Hematopoietic multipotent progenitor cell treated with erythropoietin and hydrocortisone succinate and interleukin-3 and kit ligand, for 6 days (in vitro differentiated cells): ENCODE measurements around the gene NPAS1.

Source experiments
- DNase-seq: peaks from one replicate; pipeline ENCODE4 v3.0.0-alpha.2; 2015

Gene NPAS1

DNA sequence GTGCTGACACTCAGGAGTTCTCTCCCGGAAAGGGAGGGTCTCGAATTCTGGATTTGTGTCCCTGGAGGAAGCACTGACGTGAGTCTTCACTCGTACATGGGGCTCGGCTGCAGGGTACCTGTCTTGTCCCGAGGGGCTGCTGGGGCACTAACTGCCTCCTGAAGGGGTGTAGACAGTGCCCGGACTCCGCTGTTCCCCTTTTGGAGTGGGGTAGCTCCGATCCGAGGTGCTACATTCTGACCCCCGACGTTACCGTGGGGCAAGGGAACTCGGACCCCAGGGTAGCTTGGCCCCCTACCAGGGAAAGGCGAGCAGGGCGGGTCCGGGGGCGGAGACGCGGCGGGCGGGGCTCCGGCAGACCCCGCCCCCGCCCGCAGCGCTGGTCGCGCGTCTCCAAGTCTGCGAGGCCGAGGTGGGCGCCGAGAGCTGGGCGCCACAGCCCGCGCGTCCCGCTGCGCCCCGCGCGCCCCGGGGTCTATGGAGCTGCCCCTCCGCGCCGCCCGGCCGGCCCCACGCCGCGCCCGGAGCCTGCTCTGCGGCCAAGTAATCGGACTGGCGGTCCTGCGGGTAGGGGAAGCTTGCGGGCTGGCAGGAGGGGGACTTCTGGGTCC is at the start of gene NPAS1:
TSS of gene NPAS1 (plus strand) at position 407 of the 611 bp plus-strand sequence. CDS start 1,211 bp downstream, outside the sequence.
- DNase-seq, result no peak

DNA sequence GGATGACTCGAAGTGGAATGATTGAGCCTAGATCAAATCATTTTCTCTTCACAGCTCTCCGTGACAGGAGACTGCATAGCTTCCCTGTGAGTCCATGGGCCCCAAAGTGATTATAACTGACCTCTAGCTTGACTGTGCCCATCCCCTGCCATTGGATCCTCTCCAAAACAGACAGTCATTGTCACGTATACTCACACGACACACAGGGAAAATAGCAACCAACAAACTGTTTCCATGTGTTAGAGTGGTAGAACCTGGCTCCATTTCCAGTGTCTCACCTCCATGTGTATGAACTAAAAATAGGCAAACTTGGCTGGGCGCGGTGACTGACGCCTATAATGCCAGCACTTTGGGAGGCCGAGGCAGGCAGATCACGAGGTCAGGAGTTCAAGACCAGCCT is 48.8 kb upstream of the NPAS1 start:
- no peak for DNase-seq

DNA sequence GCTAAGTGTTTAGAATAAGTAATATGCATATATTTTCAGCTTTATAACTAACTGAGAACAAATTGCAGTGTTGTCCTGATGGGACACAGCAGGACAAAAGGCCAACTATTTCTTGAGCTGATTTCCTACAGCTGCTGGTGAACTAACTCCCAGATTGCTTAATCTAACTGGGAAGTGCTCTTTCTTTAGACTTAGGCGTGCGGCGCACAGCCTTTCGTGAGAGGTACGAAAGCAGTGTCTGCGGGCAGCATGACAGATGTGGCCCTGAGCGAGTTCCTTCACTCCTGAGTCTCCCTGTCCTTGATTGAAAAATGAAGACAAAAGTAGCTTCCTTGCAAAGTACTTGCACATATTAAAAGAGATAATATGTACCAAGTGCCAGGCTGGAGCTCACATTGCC is 47.3 kb upstream of the NPAS1 start:
- DNase-seq, result no peak

- no peak for DNase-seq
These were observed 45.5 kb upstream of the NPAS1 start for GRCh38 chr19:46974181-46974580.

- DNase-seq, result no peak
These were observed 44.4 kb upstream of the NPAS1 start for GRCh38 chr19:46975011-46975924.

DNA sequence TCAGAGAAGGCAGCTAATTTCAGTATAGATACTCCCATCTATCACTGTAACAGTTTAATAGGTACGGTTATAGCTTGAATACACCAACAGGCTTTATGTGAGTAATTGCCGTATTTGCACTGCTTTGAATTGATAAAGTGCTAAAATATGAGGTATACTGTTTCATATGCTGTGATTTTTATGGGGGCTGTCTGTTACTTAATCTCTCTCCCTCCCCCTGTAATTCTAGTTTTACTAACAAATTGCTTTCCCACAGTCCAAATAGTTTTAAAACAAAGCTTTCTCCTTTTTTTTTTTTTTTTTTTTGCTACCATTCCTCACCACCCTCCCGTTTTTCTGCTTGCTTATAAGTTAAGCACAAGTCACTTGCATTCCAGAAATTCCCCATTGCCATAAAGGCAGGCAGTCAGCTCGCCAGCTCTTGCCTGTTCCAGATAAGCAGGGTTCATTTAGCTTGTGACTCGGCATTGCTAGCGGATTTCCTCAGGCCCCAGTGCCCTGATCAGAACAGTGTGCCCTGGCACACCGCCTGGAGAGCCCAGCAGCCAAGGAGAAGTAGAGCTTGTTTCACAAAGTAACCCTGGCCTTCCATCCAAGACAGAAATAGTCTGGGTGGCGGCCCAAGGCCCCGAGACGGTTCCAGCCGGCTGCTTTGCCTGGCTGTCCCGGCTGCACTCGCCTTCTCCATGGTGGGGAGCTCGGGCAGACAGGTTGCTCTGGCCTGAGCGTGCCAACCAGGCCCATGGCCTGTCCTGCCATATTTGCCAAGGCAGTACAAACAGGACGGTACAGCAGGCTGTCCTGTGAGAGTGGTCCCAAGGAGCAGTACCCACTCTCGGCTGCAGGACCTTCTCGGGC is 43.5 kb upstream of the NPAS1 start:
- peak; percentile 70 for DNase-seq

- peak; percentile 79 for DNase-seq
These were observed 42.8 kb upstream of the NPAS1 start for GRCh38 chr19:46976845-46977320.

DNA sequence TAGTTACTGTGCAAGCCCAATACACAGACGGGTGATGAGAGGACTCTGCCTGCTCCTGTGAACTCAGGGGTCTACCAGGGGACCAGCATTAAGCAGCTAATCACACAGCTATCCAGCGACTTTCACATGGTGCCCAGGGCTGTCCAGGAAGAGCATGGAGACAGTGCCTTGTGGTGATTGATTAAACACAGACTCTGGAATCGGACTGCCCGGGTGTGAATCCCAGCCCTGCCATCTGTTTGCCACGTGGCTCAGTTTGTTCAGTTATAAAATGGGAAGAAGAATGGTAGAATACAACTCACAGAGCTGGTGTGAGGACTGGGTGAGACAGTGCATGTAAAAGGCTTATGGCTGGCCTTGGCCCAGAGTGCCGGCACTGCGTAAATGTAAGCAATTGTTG is 42.1 kb upstream of the NPAS1 start:
- no peak for DNase-seq

DNA sequence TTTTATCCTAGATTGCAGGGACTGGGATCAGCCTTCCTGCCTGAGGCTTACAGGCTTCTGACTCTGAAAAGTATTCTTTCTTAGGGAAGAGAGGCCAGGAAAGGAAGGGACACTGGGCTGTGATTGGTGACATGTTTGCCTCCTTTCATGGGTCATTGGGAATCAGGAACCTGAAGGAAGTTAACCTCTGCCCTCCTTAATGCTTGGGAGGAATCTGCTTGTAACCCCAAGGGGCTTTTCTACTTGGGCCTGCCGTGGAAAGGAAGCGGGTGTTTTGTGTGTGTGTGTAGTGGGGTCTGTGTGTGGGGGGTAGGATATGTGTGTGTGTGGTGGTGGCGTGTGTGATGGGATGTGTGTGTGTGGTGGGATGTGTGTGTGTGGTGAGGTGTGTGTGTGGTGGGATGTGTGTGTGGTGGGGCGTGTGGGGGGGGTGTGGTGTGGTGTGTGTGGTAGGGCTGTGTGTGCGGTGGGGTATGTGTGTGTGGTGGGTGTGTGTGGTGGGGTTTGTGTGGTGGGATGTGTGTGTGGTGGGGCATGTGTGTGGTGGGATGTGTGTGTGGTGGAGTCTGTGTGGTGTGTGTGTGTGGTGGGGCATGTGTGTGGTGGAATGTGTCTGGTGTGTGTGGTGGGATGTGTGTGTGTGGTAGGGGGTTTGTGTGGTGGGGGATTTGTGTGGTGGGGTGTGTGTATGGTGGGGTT is 41.3 kb upstream of the NPAS1 start:
- no peak for DNase-seq

DNA sequence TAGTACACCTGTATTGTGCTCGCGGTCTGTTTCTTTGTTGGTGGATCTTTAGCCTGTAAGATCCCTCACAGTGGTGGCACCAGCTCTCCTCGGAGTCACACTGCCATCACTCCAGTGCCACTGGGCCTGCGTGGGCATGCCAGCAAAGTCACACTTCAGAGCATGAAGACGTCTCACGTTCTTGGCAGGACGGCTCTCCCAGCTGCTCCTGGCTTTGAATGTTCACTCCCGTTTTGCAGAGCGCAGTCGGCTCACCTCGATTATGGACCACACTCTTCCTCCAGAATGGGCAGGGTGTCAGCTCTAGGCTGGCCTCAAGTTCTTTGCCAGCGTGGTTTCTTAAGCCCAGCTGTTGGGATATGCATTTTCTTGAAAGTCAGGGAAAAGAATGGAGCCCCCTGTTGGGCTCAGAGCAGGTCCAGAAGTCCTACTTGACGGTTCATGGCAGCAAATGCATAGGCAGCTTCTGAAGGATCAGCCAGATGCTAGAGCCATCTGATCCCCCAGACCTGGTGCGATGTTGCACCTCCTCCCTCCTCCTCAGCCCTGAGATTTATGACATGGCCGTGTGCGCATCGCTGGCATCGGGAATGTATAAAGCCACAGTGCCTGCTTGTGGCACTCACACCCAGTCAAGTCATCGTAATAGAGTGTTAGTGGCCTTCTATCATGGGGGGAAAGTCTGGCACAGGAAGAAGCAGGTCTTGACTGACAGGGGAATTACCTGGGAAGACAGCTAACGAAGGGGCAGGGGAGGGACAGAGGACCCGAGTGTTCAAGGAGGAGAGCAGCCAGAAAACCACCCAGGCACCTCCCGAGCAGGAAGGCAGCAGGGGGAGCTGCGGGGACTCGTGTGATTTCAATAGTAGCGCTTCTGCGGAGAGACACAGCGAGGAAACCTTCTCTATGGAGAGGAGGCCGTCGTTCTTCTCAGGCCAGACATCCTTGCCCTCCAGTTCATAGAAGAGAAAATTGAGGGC is 40.2 kb upstream of the NPAS1 start:
- no peak for DNase-seq

- DNase-seq, result no peak
These were observed 38.9 kb upstream of the NPAS1 start for GRCh38 chr19:46980761-46981160.

- no peak for DNase-seq
These were observed 38.2 kb upstream of the NPAS1 start for GRCh38 chr19:46981286-46981945.

- no peak for DNase-seq
These were observed 36.5 kb upstream of the NPAS1 start for GRCh38 chr19:46983097-46983496.

- no peak for DNase-seq
These were observed 35.3 kb upstream of the NPAS1 start for GRCh38 chr19:46984077-46985010.

DNA sequence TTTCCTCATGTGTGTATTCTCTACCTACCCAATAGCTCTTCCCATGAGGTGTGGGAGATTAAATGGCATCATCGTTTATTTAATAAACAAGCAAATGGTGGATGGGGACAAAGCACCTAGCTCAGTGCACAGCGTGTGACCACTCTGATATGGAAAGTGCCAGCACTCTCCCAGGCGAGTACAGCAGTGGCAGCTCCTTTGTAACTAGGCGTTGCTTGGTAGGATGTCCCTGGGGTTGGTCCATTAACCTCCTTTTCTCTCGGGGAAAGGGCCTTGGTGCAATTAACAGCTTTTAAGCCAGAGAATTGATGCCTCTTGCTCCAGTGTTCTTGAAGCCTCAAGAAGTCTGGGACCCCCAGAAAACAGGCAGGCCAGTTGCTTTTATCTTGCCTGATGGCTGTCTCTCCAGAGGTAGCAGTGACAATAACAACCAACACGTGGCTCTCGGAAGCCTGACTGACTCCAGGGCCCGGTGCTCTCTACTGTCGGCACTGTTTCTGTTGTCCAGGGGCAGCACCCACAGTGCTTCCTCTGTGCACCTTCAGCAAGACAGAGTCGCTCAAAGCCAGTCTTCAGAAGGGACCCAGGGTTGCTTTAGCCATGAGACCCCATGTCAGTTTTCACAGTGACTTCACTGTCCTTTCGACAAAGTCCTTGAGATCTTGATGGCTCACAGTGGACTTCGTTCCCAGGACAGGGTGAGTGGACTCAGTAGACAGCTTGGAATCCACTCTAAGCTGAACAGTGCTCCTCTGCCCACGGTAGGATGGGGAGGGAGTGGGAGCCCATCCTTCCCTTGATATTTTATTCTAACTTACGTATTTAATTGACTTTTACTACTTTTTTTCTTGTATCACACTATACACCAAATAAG is 33.9 kb upstream of the NPAS1 start:
- no peak for DNase-seq

- no peak for DNase-seq
These were observed 30.9 kb upstream of the NPAS1 start for GRCh38 chr19:46988614-46989230.

GRCh38 chr19:46990991-46991676 is 28.5 kb upstream of the NPAS1 start:
- DNase-seq, result peak; percentile 83
